Esophagus muscularis mucosa (tissue), 4 donors: ENCODE data around the gene POPDC3. TPM values are rescaled to one million over a fixed set of nuclear protein-coding genes. Genes with fewer than 3 reads are reported as not detected.

Source experiments
- DNase-seq: peaks from one replicate; pipeline ENCODE4 v3.0.0-alpha.2; 2017; ENCODE audit errors: extremely low spot score
- H3K27ac ChIP-seq, 4 donors: fragments of 200-600 bp; sonication (generic); replicated peaks in 1 of 4; 1 replicate in 3 of 4; 2 replicates in 1 of 4; pipeline ENCODE4 v1.5.1; 2016 to 2019; ENCODE audit warnings: mild to moderate bottlenecking in 1 of 4
- H3K27me3 ChIP-seq, 4 donors: fragments of 200-600 bp; sonication (generic); one replicate each; pipeline versions ENCODE4 v1.5.1 to v1.6.0; 2016 to 2019
- H3K36me3 ChIP-seq, 4 donors: fragments of 200-600 bp; sonication (generic); one replicate each; pipeline ENCODE4 v1.5.1; 2016 to 2019
- H3K4me1 ChIP-seq, 4 donors: fragments of 200-600 bp; sonication (generic); one replicate each; pipeline ENCODE4 v1.5.1; 2016 to 2019
- H3K4me3 ChIP-seq, 4 donors: fragments of 200-600 bp; sonication (generic); 1 replicate in 2 of 4; 2 replicates in 2 of 4; pipeline ENCODE4 v1.5.1; 2016 to 2019; ENCODE audit warnings: mild to moderate bottlenecking in 4 of 4, moderate library complexity in 1 of 4
- H3K9me3 ChIP-seq, 4 donors: fragments of 200-600 bp; sonication (generic); 1 replicate in 3 of 4; 2 replicates in 1 of 4; pipeline ENCODE4 v1.5.1; 2016 to 2019
- EP300 ChIP-seq: sonication (generic); formaldehyde crosslinking; IDR thresholded peaks from one replicate; pipeline ENCODE4 v1.6.1; 2017; ENCODE audit warnings: antibody characterized with exemption
- POLR2A ChIP-seq: fragments of 450-650 bp; IDR thresholded peaks from one replicate; pipeline ENCODE4 v1.6.1; 2017; ENCODE audit warnings: antibody characterized with exemption, moderate library complexity, mild to moderate bottlenecking, low read depth
- POLR2AphosphoS5 ChIP-seq, 2 donors: sonication (generic); formaldehyde crosslinking; IDR thresholded peaks; one replicate each; pipeline ENCODE4 v1.6.1; 2017; ENCODE audit warnings: antibody characterized with exemption in 2 of 2
- WGBS: methylation state at CpG from one replicate; pipeline ENCODE4 v1.1.5; 2018; 5-methylcytosine and 5-hydroxymethylcytosine counted together
- intact Hi-C: fragments of 100-400 bp; cut with DNase I; formaldehyde crosslinking; loops from one replicate; pipeline ENCODE4 v1.15.1; 2023
- total RNA-seq, 4 donors: library from RNA; depleted of rRNA; stranded (reverse); fragments of >200 nt; gene quantifications; one replicate each; pipeline versions ENCODE4 v1.1.0 to v1.2.1, GENCODE V29; 2016
- TF ChIP-seq, protein P1 (sequence below), 3 experiments: fragments of 200-600 bp in 2 of 3; fragments of 450-650 bp in 1 of 3; sonication (generic) in 2 of 3; IDR thresholded peaks; one replicate each; pipeline ENCODE4 v1.5.1; 2017 to 2019; ENCODE audit warnings: antibody characterized with exemption in 3 of 3, mild to moderate bottlenecking in 2 of 3, moderate library complexity in 1 of 3

The POPDC3 gene
- total RNA-seq, 4 donors from 2014 or later, result not detected

DNA sequence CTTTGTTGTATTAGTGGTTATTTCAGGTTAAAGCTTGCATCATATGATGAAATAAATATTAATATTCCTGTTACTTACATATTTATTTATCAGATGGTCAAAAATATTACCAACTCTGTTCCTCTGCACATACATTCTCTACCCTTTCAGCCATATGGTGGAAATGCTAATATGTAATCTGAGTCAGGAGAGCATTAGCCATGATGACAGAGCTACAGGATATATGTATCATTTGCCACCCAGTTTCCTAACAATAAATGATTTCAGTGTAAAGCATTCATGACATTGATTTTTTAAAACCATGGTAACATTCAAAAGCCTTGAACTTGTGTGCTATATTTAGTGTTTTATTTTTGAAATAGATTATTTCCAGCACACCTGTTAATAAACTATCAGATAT, 16.6 kb downstream of the POPDC3 start:
- Histone ChIP-seq H3K36me3 (peaks cover 0 to 4% (median 0%) of the 10 kb centered on the region in 4 donors), H3K27ac (no peak overlapping the region), H3K27me3 (no peaks in the 10 kb centered on the region), H3K4me3 (no peak overlapping the region), H3K9me3 (no peaks in the 10 kb centered on the region), H3K4me1 (peaks cover 0 to 3% (median 0%) of the 10 kb centered on the region in 4 donors)
- intact Hi-C loops, result no loop called here
- no peak for DNase-seq
- no peak for TF ChIP-seq EP300
- TF ChIP-seq POLR2AphosphoS5 (IDR thresholded peaks at IDR 0.05), result no peak
- TF ChIP-seq, protein P1, sequence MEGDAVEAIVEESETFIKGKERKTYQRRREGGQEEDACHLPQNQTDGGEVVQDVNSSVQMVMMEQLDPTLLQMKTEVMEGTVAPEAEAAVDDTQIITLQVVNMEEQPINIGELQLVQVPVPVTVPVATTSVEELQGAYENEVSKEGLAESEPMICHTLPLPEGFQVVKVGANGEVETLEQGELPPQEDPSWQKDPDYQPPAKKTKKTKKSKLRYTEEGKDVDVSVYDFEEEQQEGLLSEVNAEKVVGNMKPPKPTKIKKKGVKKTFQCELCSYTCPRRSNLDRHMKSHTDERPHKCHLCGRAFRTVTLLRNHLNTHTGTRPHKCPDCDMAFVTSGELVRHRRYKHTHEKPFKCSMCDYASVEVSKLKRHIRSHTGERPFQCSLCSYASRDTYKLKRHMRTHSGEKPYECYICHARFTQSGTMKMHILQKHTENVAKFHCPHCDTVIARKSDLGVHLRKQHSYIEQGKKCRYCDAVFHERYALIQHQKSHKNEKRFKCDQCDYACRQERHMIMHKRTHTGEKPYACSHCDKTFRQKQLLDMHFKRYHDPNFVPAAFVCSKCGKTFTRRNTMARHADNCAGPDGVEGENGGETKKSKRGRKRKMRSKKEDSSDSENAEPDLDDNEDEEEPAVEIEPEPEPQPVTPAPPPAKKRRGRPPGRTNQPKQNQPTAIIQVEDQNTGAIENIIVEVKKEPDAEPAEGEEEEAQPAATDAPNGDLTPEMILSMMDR (IDR thresholded peaks at IDR 0.05), result no peak
- no peak for TF ChIP-seq POLR2A

DNA sequence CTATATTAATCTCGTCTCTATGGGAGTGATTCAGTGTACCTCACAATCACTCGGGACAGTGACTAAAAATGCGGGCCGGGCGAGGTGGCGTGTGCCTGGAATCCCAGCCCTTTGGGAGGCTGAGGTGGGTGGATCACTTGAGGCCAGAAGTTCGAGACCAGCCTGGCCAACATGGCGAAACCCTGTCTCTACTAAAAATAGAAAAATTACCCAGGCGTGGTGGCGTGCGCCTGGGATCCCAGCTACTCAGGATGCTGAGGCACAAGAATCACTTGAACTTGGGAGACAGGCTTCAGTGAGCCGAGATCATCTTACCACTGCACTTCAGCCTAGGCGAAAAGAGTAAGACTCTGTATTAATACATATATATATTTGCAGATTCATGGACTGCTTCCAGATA, 17.4 kb downstream of the POPDC3 start:
- no peak overlapping the region for H3K27ac ChIP-seq
- H3K4me1 ChIP-seq, result peaks cover 0 to 3% (median 0%) of the 10 kb centered on the region in 4 donors
- H3K9me3 ChIP-seq, result no peaks in the 10 kb centered on the region
- TF ChIP-seq, protein P1 (IDR thresholded peaks at IDR 0.05), result no peak
- TF ChIP-seq POLR2AphosphoS5 (IDR thresholded peaks at IDR 0.05) (no peak), POLR2A (no peak), EP300 (no peak)
- DNase-seq, result no peak
- no peak overlapping the region for H3K4me3 ChIP-seq
- intact Hi-C loops, result no loop called here
- no peaks in the 10 kb centered on the region for H3K27me3 ChIP-seq
- peaks cover 0 to 7% (median 0%) of the 10 kb centered on the region in 4 donors for H3K36me3 ChIP-seq
- WGBS, result 98% methylated on average over 13 of the region's 13 CpGs

DNA sequence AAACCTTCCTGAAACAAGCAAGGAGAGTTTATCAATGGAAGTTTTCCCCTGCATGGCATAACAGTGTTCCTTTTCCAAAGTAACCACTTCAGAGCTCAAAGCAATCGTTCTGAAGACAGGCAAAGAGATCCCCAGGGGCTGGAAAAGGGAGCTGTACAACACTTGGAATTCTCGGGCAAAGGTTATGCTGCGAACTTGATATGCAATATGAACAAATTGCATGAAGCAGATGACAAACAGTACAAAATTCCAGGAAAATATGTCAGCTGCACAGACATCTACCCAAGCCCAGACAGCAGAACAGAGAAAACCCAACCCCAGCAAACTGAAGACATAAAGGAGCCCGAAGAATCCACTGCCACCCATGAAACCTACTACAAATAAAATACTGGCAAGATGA, 18.4 kb downstream of the POPDC3 start:
- WGBS, result 84% methylated on average over 4 of the region's 4 CpGs
- peaks cover 0 to 17% (median 3%) of the 10 kb centered on the region in 4 donors for H3K36me3 ChIP-seq
- H3K9me3 ChIP-seq, result no peaks in the 10 kb centered on the region
- intact Hi-C loops, result no loop called here
- peaks cover 0 to 3% (median 0%) of the 10 kb centered on the region in 4 donors for H3K4me1 ChIP-seq
- H3K4me3 ChIP-seq, result no peak overlapping the region
- no peaks in the 10 kb centered on the region for H3K27me3 ChIP-seq
- no peak overlapping the region for H3K27ac ChIP-seq
- TF ChIP-seq POLR2A, result no peak
- no peak for TF ChIP-seq POLR2AphosphoS5 (IDR thresholded peaks at IDR 0.05)
- TF ChIP-seq, protein P1 (IDR thresholded peaks at IDR 0.05), result no peak
- no peak for TF ChIP-seq EP300
- DNase-seq, result no peak

DNA sequence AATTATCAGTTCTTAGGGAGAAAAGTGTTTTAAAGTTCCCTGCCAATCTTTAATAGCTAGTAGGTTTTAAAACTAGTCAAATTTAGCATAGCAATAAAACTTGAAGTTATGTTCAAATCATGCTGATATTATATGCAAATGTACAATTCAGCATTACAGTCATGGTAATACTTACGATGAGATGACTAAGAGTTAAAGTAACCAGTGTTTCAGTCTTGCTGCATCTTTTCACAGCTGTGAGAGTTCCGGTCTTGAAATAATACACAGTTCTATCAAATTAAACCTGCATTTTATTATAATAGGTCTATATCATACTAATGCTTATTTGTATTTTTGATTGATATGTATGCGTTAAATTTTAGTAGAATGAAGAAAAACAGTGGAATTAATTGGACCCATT, 26.1 kb downstream of the POPDC3 start:
- no peak overlapping the region for H3K27ac ChIP-seq
- no peak for DNase-seq
- no peaks in the 10 kb centered on the region for H3K9me3 ChIP-seq
- WGBS, result 98% methylated on average over 3 of the region's 3 CpGs
- no peaks in the 10 kb centered on the region for H3K27me3 ChIP-seq
- no peaks in the 10 kb centered on the region for H3K4me1 ChIP-seq
- H3K36me3 ChIP-seq, result peaks cover 7 to 51% (median 18%) of the 10 kb centered on the region in 4 donors
- intact Hi-C loops, result no loop called here
- H3K4me3 ChIP-seq, result no peak overlapping the region
- no peak for TF ChIP-seq POLR2AphosphoS5 (IDR thresholded peaks at IDR 0.05)
- TF ChIP-seq POLR2A, result no peak
- TF ChIP-seq EP300, result no peak
- TF ChIP-seq, protein P1 (IDR thresholded peaks at IDR 0.05), result no peak

DNA sequence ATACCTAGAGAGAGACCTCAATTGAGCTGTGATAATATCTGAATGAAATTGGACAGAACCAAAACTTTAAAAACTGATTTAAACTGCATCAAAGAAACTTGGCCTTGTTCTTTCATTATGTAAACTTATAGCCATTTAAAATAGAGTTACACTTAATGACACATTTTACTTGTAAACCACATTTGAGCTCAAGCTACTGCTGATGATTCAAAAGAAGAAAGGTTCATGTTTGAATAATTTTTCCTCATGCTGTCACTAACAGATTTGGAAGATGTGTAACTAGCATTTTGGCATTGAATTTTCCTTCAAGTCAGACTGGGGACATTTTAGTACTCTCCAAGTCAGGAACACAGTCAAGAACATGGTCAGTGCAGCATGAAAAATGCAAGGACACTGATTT, 26.9 kb downstream of the POPDC3 start:
- Histone ChIP-seq H3K4me1 (no peaks in the 10 kb centered on the region), H3K27me3 (no peaks in the 10 kb centered on the region), H3K4me3 (no peak overlapping the region), H3K9me3 (no peaks in the 10 kb centered on the region), H3K27ac (no peak overlapping the region), H3K36me3 (peaks cover 7 to 59% (median 18%) of the 10 kb centered on the region in 4 donors)
- TF ChIP-seq POLR2AphosphoS5 (IDR thresholded peaks at IDR 0.05), result no peak
- no peak for TF ChIP-seq POLR2A
- no peak for TF ChIP-seq EP300
- TF ChIP-seq, protein P1 (IDR thresholded peaks at IDR 0.05), result no peak
- intact Hi-C loops, result no loop called here
- DNase-seq, result no peak
